ENCODE measurements around the gene CSNK1A1L. TPM values are rescaled to one million over a fixed set of nuclear protein-coding genes. Genes with fewer than 3 reads are reported as not detected.

The CSNK1A1L gene
- total RNA-seq, 1 experiment from 2014 or later = not detected

GRCh38 chr13:37141011-37141410, 35.5 kb upstream of the CSNK1A1L start:
- H3K27ac ChIP-seq (ENCODE audit: low read depth, low read length) = no peak overlapping the region
- H3K79me2 ChIP-seq (ENCODE audit: insufficient read depth, low read length) = no peaks in the 10 kb centered on the region
- no peaks in the 10 kb centered on the region for H3K36me3 ChIP-seq (ENCODE audit: control insufficient read depth in 1 of 2, insufficient read depth in 2 of 2, low read length in 2 of 2)
- TF ChIP-seq POLR2A (IDR thresholded peaks at IDR 0.05; ENCODE audit: borderline replicate concordance, extremely low read depth, insufficient read depth, insufficient read length) = no peak
- no peak for TF ChIP-seq TCF7L2 (IDR thresholded peaks at IDR 0.05; ENCODE audit: borderline replicate concordance, extremely low read depth, insufficient read depth, insufficient read length)
- TF ChIP-seq FOSL1 (IDR thresholded peaks at IDR 0.05; ENCODE audit: low read depth) = no peak
- TF ChIP-seq JUND (IDR thresholded peaks at IDR 0.05) = no peak
- no peak for TF ChIP-seq SRF (IDR thresholded peaks at IDR 0.05; ENCODE audit: low read depth)
- no peak for TF ChIP-seq ELF1 (IDR thresholded peaks at IDR 0.05; ENCODE audit: borderline replicate concordance, low read depth)
- no peak for TF ChIP-seq ZBTB33 (IDR thresholded peaks at IDR 0.05; ENCODE audit: extremely low read depth, insufficient replicate concordance, low read length)
- TF ChIP-seq CEBPB (IDR thresholded peaks at IDR 0.05; ENCODE audit: low read depth) = no peak
- no peak for TF ChIP-seq CTCF (IDR thresholded peaks at IDR 0.05 in 2 of 3, conservative IDR thresholded peaks at IDR 0.05 in 1 of 3; ENCODE audit: borderline replicate concordance in 1 of 3, insufficient read depth in 1 of 3, low read depth in 2 of 3, low read length in 2 of 3)
- no peak for TF ChIP-seq POLR2AphosphoS5 (IDR thresholded peaks at IDR 0.05; ENCODE audit: low read depth, low read length)
- no peaks in the 10 kb centered on the region for H4K20me1 ChIP-seq (ENCODE audit: insufficient read depth)
- ChIA-PET CTCF (no interaction called here), POLR2A (no interaction called here), RAD21 (ENCODE audit: low non-redundant PET in 1 of 2, low total read pairs in 2 of 2, uncharacterized antibody in 2 of 2, unreplicated experiment in 2 of 2) (no interaction called here)
- H3K4me3 ChIP-seq (replicated peaks in 1 of 2; ENCODE audit: low read depth in 1 of 2, low read length in 2 of 2) = no peak overlapping the region
- H3K27me3 ChIP-seq (ENCODE audit: insufficient read depth, low read length) = no peaks in the 10 kb centered on the region
- BruUV-seq (replicated peaks) = no TSS peak
- no peak overlapping the region for H3K4me2 ChIP-seq (ENCODE audit: low read length)
- H3K9ac ChIP-seq (ENCODE audit: low read length) = no peak overlapping the region
- intact Hi-C loops (cut with micrococcal nuclease) = no loop called here
- no peaks in the 10 kb centered on the region for H3K4me1 ChIP-seq (ENCODE audit: control insufficient read depth in 1 of 2, insufficient read depth in 2 of 2, low read length in 2 of 2)
- no peaks in the 10 kb centered on the region for H3K9me2 ChIP-seq (ENCODE audit: insufficient read depth)
- no peak overlapping the region for H2AFZ ChIP-seq (ENCODE audit: low read depth, low read length, poor library complexity, severe bottlenecking)
- ATAC-seq (no peak), DNase-seq (ENCODE audit: low read depth, low spot score) (no peak)
- H3K9me3 ChIP-seq (ENCODE audit: control insufficient read depth in 1 of 2, insufficient read depth in 1 of 2, low read depth in 1 of 2, low read length in 2 of 2) = no peaks in the 10 kb centered on the region
